Bronchial epithelial cell (primary cell): ENCODE results near the gene FHIT. TPM values are rescaled to one million over a fixed set of nuclear protein-coding genes. Genes with fewer than 3 reads are reported as not detected.

Source experiments
- DNase-seq: peaks from one replicate; pipeline ENCODE4 v3.0.0-alpha.2; 2010; ENCODE audit warnings: low read depth
- FAIRE-seq: peaks from 2 replicates; lab custom pipeline; 2011; peaks lifted over from hg19 to GRCh38; lab: Jason Lieb, UNC
- H3K27me3 ChIP-seq: 2 replicates; pipeline ENCODE4 v1.5.1; 2011; ENCODE audit warnings: low read length; ENCODE audit not compliant: control insufficient read depth, insufficient read depth
- H3K36me3 ChIP-seq: 2 replicates; pipeline ENCODE4 v1.5.1; 2011; ENCODE audit warnings: low read length; ENCODE audit not compliant: control insufficient read depth, insufficient read depth
- H3K4me3 ChIP-seq: 2 replicates; pipeline ENCODE4 v1.5.1; 2011; ENCODE audit warnings: mild to moderate bottlenecking, low read depth, low read length, control low read depth
- total RNA-seq: library from RNA; depleted of rRNA; stranded (reverse); fragments of >200 nt; gene quantifications from 2 replicates; pipeline ENCODE4 v1.2.1, GENCODE V29; 2014
- TF ChIP-seq, protein P1 (sequence below): IDR thresholded peaks from 2 replicates; pipeline ENCODE4 v1.5.1; 2011; ENCODE audit warnings: mild to moderate bottlenecking, moderate library complexity, low read length, control low read depth, inconsistent platforms; ENCODE audit not compliant: insufficient read depth, severe bottlenecking

The FHIT gene
- total RNA-seq, 1 donor from 2014 or later, result 1.6 TPM

DNA sequence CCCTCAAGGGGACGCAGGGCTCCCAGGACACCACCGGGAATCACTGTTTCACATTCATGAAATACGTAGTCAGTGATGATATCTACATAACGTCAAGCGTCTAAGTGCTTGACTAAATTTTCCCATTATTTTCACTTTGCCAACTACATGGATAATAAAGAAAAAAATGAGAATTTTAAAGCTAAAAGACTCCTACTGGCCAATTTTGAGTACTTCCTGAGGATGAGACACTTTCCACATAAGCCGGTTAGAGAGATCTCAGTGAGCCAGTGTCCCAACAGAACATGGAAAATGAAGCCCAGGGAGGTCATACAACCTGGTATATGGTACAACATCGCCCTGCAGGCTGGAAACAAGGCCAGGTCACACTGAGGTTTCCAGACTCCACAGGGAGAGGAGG, 928.1 kb downstream of the FHIT start:
- FAIRE-seq, result no peak
- Histone ChIP-seq H3K36me3 (no peaks in the 10 kb centered on the region), H3K27me3 (no peaks in the 10 kb centered on the region), H3K4me3 (no peak overlapping the region)
- TF ChIP-seq, protein P1, sequence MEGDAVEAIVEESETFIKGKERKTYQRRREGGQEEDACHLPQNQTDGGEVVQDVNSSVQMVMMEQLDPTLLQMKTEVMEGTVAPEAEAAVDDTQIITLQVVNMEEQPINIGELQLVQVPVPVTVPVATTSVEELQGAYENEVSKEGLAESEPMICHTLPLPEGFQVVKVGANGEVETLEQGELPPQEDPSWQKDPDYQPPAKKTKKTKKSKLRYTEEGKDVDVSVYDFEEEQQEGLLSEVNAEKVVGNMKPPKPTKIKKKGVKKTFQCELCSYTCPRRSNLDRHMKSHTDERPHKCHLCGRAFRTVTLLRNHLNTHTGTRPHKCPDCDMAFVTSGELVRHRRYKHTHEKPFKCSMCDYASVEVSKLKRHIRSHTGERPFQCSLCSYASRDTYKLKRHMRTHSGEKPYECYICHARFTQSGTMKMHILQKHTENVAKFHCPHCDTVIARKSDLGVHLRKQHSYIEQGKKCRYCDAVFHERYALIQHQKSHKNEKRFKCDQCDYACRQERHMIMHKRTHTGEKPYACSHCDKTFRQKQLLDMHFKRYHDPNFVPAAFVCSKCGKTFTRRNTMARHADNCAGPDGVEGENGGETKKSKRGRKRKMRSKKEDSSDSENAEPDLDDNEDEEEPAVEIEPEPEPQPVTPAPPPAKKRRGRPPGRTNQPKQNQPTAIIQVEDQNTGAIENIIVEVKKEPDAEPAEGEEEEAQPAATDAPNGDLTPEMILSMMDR, result no peak
- no peak for DNase-seq

DNA sequence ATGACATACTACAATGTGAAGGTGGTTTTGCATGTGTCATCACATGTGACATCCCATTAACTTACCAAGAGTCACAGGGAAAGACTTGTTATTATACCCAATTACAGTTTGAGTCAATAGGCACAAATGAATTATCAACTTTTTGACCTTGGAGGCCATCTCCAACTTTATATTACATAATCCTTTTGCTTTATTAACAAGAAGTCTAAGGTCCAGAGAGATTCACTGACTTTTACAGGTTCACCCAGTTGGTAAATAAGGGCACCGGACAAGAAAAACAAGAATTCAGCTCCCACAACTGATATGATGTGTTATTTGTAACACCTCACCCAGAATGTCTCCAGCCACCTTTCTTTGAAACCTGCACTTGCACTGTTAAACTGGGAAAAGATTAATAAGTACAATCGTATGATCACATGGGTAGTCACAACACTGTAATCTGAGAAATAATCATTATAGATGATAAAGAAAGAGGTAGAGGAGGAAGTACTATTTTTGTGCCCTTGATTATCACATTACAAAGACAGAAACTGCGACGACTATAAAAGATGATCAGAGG, 928.9 kb downstream of the FHIT start:
- DNase-seq, result no peak
- Histone ChIP-seq H3K4me3 (no peak overlapping the region), H3K36me3 (no peaks in the 10 kb centered on the region), H3K27me3 (no peaks in the 10 kb centered on the region)
- TF ChIP-seq, protein P1, result no peak
- FAIRE-seq, result no peak

DNA sequence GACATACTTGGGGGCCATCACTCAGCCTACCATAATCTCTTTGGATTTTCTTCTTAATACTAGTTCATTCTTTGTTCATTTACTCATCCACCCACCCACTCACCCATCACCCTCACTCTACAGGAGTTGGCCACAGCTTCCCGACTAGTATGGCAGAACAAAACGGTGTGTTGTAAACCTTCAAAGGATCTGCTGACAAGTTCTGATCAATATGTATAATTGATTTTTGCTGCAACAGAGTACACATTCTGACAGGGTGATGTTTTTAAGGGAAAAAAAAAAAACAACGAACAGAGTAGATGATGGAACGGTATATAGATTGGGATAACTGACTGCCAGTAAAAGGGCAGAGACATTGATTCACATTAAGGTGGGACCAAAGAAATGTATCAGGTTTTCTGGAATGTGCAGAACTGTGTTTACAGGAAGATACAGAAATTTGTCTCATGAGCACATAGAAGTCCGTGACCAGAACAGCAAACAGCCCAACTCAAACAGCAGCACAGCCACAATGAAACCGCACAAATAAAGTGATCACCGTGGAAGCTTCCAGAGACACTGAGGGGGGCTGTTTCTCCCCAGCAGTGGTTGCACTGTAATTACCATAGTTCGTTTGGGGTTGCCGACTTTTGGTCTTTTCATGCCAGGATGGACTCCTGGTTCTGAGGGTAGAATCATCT, 931.9 kb downstream of the FHIT start:
- no peak for FAIRE-seq
- TF ChIP-seq, protein P1, result no peak
- Histone ChIP-seq H3K27me3 (no peaks in the 10 kb centered on the region), H3K4me3 (no peak overlapping the region), H3K36me3 (no peaks in the 10 kb centered on the region)
- DNase-seq, result no peak

DNA sequence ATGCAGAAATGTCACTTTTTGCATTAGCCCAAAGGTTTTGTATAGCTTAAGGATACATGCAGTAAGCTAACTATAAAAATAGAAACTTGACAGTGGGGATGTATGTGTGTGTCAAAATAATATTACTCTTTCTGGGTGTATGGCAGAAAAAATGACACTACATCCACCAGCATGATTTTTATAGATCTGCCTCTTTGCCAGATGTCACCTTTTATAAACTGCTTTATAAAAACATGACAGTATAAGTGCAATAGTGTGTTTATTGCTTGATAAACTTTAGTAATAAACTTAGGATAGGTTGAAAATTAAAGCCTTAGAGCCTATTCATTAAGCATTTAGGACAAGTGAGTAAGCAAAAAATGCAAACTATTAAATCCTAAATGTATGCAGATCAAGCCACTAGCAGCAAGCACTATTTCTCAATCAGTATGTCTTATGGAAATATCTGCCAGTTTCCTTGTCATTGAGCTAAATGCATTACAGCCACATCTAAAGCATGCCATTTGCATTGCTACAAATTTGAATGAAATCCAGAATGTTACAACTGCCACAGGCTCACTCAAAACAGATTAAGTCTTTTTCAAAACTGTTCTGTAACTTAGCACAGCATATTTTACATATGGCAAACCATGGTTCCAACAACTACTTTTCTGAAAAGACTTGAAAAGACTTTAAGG, 935.0 kb downstream of the FHIT start:
- no peak for DNase-seq
- TF ChIP-seq, protein P1, result no peak
- Histone ChIP-seq H3K27me3 (no peaks in the 10 kb centered on the region), H3K36me3 (no peaks in the 10 kb centered on the region), H3K4me3 (no peak overlapping the region)
- FAIRE-seq, result no peak

DNA sequence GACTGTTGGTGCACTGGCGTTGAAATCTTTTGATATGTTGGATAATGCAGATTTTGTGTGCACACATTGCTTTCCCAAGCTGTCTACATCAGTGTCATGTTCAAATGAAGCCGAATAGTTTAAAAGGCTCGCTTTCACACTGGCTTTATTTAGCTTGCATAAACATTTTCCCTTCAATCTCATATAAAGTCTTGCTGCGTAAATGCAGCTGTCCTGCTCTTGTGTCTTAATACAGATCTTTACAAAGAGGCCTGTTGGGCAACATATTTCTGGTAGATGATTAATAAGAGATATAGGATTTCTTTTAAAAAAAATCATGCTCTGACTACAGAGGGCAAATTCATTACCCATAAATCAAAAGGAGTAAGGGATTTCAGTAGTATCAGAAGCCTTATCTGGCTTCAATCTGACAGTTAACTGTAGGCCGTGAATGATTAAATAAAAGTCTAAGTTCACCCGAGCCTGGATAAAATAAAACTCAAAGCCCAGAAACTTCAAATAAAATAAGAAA, 937.2 kb downstream of the FHIT start:
- H3K36me3 ChIP-seq, result no peaks in the 10 kb centered on the region
- DNase-seq, result peak; percentile 4
- TF ChIP-seq, protein P1, result no peak
- no peak for FAIRE-seq
- H3K27me3 ChIP-seq, result no peaks in the 10 kb centered on the region
- no peak overlapping the region for H3K4me3 ChIP-seq
